ENCODE results near the gene PEG3.
A peak's percentile ranks its signal among the peaks of the same experiment; 100 is the strongest.

PEG3 gene

DNA sequence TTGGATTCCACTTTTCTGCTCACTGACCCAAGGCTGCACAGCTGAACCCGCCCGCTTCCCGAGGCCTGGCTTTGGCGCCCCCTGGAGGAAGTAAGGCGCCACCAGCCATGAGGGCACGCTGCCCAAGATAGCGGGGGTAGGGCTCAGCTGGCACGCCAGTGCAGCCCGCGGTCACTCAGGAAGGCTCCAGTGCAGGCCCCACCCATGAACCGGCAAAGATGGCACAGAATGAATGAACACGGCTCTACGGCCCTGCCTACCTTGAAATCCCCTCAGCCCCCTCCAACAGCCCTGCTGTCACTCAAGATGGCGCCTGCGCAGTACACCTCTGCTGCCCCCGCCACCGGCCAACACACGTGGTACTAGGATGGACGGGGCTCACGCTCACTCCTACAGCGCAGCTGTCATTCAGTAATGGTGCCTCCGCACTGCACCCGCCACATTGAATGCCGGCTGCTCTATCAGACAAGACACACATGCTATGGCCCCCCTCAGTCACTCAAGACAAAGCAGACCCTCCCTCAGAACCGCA lies 3.0 kb downstream of the PEG3 start:
- Histone ChIP-seq H3K27me3 (replicated peaks) (no peaks in the 10 kb centered on the region), H3K27ac (no peak overlapping the region), H3K4me3 (ENCODE audit: low read depth, low read length) (no peak overlapping the region), H3K36me3 (replicated peaks) (no peaks in the 10 kb centered on the region)
- TF ChIP-seq, protein P1, sequence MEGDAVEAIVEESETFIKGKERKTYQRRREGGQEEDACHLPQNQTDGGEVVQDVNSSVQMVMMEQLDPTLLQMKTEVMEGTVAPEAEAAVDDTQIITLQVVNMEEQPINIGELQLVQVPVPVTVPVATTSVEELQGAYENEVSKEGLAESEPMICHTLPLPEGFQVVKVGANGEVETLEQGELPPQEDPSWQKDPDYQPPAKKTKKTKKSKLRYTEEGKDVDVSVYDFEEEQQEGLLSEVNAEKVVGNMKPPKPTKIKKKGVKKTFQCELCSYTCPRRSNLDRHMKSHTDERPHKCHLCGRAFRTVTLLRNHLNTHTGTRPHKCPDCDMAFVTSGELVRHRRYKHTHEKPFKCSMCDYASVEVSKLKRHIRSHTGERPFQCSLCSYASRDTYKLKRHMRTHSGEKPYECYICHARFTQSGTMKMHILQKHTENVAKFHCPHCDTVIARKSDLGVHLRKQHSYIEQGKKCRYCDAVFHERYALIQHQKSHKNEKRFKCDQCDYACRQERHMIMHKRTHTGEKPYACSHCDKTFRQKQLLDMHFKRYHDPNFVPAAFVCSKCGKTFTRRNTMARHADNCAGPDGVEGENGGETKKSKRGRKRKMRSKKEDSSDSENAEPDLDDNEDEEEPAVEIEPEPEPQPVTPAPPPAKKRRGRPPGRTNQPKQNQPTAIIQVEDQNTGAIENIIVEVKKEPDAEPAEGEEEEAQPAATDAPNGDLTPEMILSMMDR (IDR thresholded peaks at IDR 0.05; ENCODE audit: low read depth, low read length, missing control alignments) = peak; percentile 31
- peak; percentile 20 for DNase-seq
- in situ Hi-C loops (cut with HindIII; ENCODE audit: low pct_ligation_motif_present, low sequenced_read_pairs) = no loop called here

DNA sequence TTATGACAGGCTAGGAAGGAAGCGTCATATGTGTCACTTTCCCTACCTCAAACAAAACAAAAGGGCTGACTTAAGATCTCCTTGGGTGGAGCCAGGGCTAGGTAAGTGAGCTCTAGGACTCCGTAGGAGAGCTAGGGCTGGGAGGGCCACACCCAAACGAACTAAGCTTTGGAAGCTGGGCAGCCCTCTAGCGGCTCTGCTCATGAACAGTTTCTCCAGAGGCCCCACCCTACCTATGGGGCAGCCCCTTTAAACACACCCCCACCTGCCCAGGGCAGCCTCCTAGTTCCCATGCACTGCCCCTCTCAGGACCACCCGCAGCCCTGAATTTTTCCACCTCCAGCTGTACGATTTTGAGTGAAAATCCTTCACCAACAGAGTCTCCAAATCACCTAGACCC lies 3.5 kb downstream of the PEG3 start:
- TF ChIP-seq, protein P1 (IDR thresholded peaks at IDR 0.05; ENCODE audit: low read depth, low read length, missing control alignments) = no peak
- Histone ChIP-seq H3K27me3 (replicated peaks) (no peaks in the 10 kb centered on the region), H3K36me3 (replicated peaks) (no peaks in the 10 kb centered on the region), H3K4me3 (ENCODE audit: low read depth, low read length) (no peak overlapping the region), H3K27ac (no peak overlapping the region)
- no peak for DNase-seq
- in situ Hi-C loops (cut with HindIII; ENCODE audit: low pct_ligation_motif_present, low sequenced_read_pairs) = no loop called here

DNA sequence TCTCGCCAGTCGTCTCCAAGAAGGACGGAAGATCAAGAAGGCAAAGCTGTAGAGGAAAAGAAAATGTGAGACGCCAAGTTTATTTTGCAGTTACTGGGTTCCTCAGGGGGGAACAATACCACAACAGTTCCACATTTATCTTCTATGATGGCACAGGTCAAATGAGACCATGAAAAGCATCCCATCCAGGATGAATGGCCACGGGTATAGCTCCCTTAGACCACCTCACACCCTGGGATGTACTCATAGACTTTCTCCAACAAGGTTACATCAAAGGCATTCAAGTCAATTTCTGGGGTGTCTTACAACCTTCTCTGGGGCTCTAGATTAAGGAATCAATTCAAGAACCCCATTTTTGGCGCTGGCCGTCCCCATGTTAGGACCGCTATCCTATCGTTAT lies 4.5 kb downstream of the PEG3 start:
- no peak overlapping the region for H3K4me3 ChIP-seq (ENCODE audit: low read depth, low read length)
- no peaks in the 10 kb centered on the region for H3K27me3 ChIP-seq (replicated peaks)
- no peaks in the 10 kb centered on the region for H3K36me3 ChIP-seq (replicated peaks)
- no peak for DNase-seq
- TF ChIP-seq, protein P1 (IDR thresholded peaks at IDR 0.05; ENCODE audit: low read depth, low read length, missing control alignments) = no peak
- H3K27ac ChIP-seq = no peak overlapping the region
- in situ Hi-C loops (cut with HindIII; ENCODE audit: low pct_ligation_motif_present, low sequenced_read_pairs) = no loop called here

DNA sequence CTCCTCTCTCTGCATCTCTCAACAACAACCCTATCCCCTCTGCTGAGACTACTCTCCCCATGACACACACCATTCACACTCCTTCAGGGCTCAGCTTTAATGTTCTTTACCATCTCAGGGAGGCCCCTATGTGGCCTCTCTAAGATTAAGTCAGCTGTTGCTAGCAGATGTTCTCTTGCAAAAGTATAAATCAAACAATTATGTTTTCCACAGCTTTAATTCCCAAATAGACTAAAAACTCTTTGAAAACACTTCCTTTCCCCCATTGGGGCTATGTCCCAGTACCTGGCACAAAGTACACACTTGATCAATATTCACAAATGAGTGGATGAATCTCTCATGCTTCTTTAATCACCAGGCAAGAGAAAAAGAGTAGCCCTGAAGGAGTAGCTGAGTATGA lies 5.1 kb downstream of the PEG3 start:
- Histone ChIP-seq H3K27ac (no peak overlapping the region), H3K36me3 (replicated peaks) (no peaks in the 10 kb centered on the region), H3K27me3 (replicated peaks) (no peaks in the 10 kb centered on the region), H3K4me3 (ENCODE audit: low read depth, low read length) (no peak overlapping the region)
- TF ChIP-seq, protein P1 (IDR thresholded peaks at IDR 0.05; ENCODE audit: low read depth, low read length, missing control alignments) = no peak
- DNase-seq = no peak
- in situ Hi-C loops (cut with HindIII; ENCODE audit: low pct_ligation_motif_present, low sequenced_read_pairs) = no loop called here

DNA sequence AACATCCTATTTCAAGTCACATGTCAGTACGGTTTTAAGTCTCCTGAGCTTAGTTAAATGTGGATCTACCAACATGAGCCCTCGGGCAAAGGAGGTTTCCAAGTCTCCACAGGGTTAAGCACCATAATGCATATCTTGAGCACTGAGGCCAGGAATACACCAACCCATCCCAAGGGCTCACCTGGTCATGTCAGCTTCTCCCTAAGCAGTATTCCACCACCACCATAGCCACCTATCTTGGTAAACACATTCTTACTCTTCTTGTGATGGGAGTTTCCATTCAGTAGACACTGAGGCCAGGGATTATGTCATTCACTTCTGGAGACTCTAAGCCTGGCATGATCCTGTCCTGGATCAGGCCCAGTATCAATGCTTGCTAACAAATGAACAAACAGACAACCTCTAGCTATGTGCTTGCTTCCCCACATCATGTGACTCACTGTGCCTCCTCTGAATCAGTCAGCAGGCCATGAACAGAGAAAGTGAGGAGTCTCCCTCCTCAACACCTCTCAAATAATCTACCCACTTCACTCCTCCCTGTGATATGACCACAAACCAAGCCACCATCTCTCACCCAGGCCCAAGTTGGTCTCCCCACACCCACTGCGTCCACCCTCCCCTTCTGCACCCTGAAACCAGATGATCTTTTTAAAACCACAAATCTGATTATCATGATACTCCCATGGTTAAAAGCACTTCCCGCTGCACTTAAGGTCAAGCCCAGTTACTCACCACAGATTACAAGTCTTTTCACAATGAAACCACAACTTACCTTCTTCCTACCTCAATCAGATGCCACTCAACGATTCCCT lies 5.8 kb downstream of the PEG3 start:
- no peaks in the 10 kb centered on the region for H3K36me3 ChIP-seq (replicated peaks)
- in situ Hi-C loops (cut with HindIII; ENCODE audit: low pct_ligation_motif_present, low sequenced_read_pairs) = no loop called here
- TF ChIP-seq, protein P1 (IDR thresholded peaks at IDR 0.05; ENCODE audit: low read depth, low read length, missing control alignments) = no peak

More for the DNA sequence above, 5.8 kb downstream of the PEG3 start:
- Histone ChIP-seq H3K4me3 (ENCODE audit: low read depth, low read length) (no peak overlapping the region), H3K27ac (no peak overlapping the region), H3K27me3 (replicated peaks) (no peaks in the 10 kb centered on the region)
- DNase-seq = no peak
